GM19455 (cell line): ENCODE data around the gene AK2.
"Not testable (repeated sequence)": the region's sequence is repeated elsewhere in the genome, so short reads cannot be mapped to it uniquely, and the experiment has no call there.

Source experiments
- ATAC-seq: cut with Tn5 transposase; IDR thresholded peaks from one replicate; pipeline ENCODE4 v1.9.1; 2021; ENCODE audit not compliant: unreplicated experiment

Gene AK2

GRCh38 chr1:33055210-33056008 lies 18.7 kb upstream of the AK2 start:
- ATAC-seq, result no peak

- ATAC-seq, result no peak
These were observed 13.8 kb upstream of the AK2 start for GRCh38 chr1:33050221-33051076.

- no peak for ATAC-seq
These were observed 12.7 kb upstream of the AK2 start for GRCh38 chr1:33049371-33049770.

GRCh38 chr1:33048426-33048825 lies 11.7 kb upstream of the AK2 start:
- ATAC-seq, result no peak

GRCh38 chr1:33047839-33048305 lies 11.2 kb upstream of the AK2 start:
- ATAC-seq, result no peak

GRCh38 chr1:33047290-33047689 lies 10.6 kb upstream of the AK2 start:
- ATAC-seq, result no peak

- ATAC-seq, result not testable (repeated sequence)
These were observed 9.6 kb upstream of the AK2 start for GRCh38 chr1:33046234-33046633.

- no peak for ATAC-seq
These were observed 9.1 kb upstream of the AK2 start for GRCh38 chr1:33045814-33046213.

- no peak for ATAC-seq
These were observed 8.6 kb upstream of the AK2 start for GRCh38 chr1:33045246-33045645.

- ATAC-seq, result no peak
These were observed 6.8 kb upstream of the AK2 start for GRCh38 chr1:33043267-33044092.

GRCh38 chr1:33042831-33043230 lies 6.1 kb upstream of the AK2 start:
- ATAC-seq, result no peak

- no peak for ATAC-seq
These were observed 4.3 kb upstream of the AK2 start for GRCh38 chr1:33041026-33041425.

GRCh38 chr1:33039840-33040239 lies 3.2 kb upstream of the AK2 start:
- ATAC-seq, result no peak

GRCh38 chr1:33036051-33036525 lies 595 bp downstream of the AK2 start:
- ATAC-seq, result peak; percentile 7

GRCh38 chr1:33032126-33032869 lies 4.4 kb downstream of the AK2 start:
- no peak for ATAC-seq

- no peak for ATAC-seq
These were observed 5.2 kb downstream of the AK2 start for GRCh38 chr1:33031506-33031905.

GRCh38 chr1:33030575-33030974 lies 6.1 kb downstream of the AK2 start:
- ATAC-seq, result no peak

- ATAC-seq, result no peak
These were observed 6.8 kb downstream of the AK2 start for GRCh38 chr1:33029921-33030320.

- no peak for ATAC-seq
These were observed 7.5 kb downstream of the AK2 start for GRCh38 chr1:33029209-33029608.

- ATAC-seq, result no peak
These were observed 10.9 kb downstream of the AK2 start for GRCh38 chr1:33025761-33026160.
